ENCODE measurements around the gene CDC42BPB.

The CDC42BPB gene

DNA sequence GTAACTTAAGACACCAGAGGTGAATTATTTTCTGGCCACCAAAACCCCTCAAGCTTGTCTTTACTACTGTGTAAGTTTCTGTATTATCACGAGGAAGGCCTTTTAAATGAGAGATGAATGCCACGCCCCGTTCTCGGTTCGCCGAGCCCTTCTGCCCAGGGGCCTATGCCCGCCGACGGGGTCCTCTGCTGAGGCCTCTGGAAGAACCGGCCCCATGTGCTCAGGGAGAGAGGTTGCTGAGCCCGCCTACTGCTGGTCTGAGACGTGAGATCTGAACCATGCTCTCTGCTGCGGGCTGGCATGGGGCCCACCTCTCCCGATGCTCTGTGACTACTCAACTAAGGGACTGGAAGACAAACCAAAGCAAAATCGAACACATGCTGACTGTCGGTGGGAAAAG, 113.9 kb downstream of the CDC42BPB start:
- no peak for DNase-seq (ENCODE audit: low spot score)

- no peak for DNase-seq (ENCODE audit: low spot score)
Observed at GRCh38 chr14:102942069-102942468, 115.3 kb downstream of the CDC42BPB start.

GRCh38 chr14:102941419-102942011, 115.8 kb downstream of the CDC42BPB start:
- DNase-seq (ENCODE audit: low spot score), result no peak

- DNase-seq (ENCODE audit: low spot score), result no peak
Observed at GRCh38 chr14:102940729-102941362, 116.5 kb downstream of the CDC42BPB start.

- DNase-seq (ENCODE audit: low spot score), result no peak
Observed at GRCh38 chr14:102939820-102940561, 117.4 kb downstream of the CDC42BPB start.

DNA sequence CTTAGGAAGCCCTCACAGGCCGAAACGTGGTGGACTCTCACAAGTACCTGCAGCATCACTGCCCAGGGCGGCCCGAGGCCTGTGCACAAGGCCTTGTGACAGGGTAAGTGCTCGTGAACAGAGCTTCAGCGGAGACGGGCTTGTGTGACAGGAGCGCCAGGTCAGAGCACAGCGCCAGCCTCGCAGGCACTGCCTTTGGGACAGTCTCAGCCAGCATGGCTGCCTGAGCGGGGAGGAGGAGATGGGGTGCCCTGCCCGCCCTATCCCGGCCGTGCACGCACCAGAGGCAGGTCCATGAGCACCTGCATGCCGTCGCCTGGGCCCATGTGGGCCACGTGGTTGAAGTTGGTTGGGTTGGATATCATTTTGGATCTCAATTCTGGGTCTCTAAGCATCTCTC, 118.0 kb downstream of the CDC42BPB start:
- DNase-seq (ENCODE audit: low spot score), result no peak

DNA sequence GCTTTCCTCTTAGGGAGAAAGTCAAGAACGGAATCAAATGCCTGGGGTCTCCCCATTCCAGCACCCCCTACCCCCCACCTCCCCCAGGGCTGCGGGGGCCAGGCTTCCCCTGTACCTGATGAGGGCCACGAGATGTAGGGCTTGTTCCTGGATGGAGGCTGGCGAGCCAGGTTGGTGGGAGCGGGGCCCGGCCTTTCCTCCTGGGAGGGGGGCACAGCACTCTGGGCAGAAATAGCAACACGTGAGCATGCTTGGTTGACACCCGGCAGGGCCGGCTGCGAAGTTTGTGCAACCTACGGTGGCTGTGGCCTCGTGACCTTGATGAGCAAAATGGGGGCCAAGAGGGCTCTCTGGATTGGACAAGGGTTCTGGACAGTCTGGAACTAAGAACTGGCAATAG, 119.2 kb downstream of the CDC42BPB start:
- no peak for DNase-seq (ENCODE audit: low spot score)

GRCh38 chr14:102937331-102938175, 119.8 kb downstream of the CDC42BPB start:
- DNase-seq (ENCODE audit: low spot score), result no peak

DNA sequence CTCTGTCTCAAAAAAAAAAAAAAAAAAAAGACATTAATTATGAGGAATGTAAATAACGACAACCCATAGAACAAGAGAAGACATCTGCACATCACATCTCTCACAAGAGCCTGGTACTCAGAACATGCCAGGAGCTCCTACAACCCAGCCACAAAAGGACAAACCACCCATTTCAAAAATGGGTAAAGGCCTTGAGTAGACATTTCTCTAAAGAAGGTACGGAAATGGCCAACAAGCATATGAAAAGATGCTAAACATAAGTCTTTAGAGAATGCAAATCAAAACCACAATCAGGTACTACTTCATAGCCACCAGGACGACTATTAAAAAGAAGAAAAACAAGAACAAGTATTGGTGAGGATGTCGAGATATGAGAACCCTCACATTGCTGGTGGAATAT, 121.6 kb downstream of the CDC42BPB start:
- no peak for DNase-seq (ENCODE audit: low spot score)

DNA sequence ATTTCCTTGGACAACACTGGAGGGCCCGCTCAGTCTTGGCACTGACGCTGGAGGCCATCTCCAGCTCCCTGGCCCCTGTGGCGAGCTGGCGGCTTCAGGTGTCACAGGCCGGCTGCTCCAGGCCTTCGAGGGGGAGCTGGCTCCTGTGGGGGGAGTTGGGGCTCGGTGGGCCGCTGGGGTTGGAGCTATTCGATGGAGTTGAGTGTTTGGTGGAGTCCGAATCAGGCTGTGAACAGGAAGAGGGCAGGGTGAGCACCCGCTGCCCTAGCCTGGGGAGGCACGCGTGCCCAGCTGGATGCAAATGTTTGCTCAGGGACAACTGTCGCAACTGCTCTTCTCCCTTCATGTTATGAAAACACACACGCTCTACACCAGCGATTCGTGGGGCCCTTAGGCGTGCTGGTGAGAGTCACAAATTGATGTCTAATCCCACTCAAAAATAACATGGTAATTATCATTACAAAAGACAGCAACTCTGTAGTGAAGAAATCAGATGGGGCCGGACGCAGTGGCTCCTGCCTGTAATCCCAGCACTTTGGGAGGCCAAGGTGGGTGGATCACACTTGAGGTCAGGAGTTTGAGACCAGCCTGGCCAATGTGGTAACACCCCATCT, 123.6 kb downstream of the CDC42BPB start:
- DNase-seq (ENCODE audit: low spot score), result no peak

GRCh38 chr14:102932484-102933248, 124.7 kb downstream of the CDC42BPB start:
- no peak for DNase-seq (ENCODE audit: low spot score)

GRCh38 chr14:102931580-102932285, 125.6 kb downstream of the CDC42BPB start:
- no peak for DNase-seq (ENCODE audit: low spot score)

DNA sequence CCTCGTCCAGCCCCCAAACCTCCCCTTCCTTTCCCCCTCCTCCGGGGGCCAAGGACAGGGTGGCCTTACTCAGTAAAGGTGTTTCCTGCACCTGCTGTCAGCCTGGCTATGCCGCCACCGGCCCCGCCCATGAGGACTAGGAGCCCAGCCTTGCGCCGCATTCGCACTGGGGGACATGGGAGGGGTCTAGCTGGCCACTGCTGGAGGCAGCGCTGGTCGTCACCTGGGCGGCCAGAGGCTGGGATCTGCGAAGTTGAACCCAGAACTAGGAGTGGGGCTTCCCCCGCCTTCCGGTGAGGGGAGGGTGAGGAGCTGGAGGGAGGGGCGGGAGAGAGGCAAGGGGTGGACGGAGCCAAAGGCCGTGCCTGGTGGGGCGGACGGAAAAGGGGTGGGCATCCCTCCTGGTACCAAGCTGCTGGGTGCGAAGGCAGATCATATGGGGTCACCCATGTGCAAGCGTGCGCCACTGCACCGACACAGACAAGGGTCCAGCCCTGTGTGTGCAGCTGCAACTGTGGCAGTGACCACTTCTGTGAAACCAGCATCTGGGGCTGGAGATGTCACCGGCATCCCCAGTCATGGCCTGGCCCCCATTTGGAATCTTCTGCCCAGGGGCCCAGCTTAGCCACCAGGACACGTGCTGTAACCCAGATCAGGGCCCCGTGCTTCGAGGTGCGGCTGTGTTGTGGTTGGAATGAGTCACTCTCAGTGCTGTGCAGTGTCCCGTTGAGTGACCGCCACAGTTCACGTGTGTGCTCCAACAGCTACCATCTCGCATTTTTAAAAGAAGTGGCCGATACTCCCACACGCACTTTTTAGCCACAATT, 126.4 kb downstream of the CDC42BPB start:
- no peak for DNase-seq (ENCODE audit: low spot score)

- DNase-seq (ENCODE audit: low spot score), result no peak
Observed at GRCh38 chr14:102930138-102930752, 127.1 kb downstream of the CDC42BPB start.

DNA sequence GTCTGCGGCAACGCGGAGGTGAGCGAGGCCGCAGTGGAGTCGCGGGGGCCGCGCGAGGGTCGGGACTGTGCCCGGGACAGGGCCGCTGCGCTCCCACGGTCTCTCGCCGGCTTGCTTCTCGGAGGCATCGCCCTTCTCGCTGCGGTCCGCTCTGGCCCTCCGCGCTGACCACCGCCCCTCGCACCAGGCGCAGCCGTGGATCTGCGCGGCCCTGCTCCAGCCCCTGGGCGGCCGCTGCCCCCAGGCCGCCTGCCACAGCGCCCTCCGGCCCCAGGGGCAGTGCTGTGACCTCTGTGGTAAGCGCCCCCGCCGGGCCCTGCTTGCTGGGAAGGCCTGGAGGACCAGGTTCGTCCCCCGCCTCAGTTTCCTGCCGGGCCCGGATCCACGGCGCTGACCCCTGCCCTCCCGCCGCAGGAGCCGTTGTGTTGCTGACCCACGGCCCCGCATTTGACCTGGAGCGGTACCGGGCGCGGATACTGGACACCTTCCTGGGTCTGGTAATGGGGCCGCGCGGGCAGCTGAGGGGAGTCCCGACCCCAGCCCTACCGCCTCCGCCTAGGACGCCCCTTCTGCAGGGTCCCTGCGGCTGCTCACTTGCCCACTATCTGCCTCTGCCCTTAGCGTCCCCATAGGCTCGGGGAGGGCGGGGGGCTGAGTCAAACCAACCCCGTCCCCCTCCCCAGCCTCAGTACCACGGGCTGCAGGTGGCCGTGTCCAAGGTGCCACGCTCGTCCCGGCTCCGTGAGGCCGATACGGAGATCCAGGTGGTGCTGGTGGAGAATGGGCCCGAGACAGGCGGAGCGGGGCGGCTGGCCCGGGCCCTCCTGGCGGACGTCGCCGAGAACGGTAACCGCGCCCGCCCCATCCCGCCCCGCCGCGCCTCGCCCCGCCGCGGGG, 127.9 kb downstream of the CDC42BPB start:
- DNase-seq (ENCODE audit: low spot score), result no peak

DNA sequence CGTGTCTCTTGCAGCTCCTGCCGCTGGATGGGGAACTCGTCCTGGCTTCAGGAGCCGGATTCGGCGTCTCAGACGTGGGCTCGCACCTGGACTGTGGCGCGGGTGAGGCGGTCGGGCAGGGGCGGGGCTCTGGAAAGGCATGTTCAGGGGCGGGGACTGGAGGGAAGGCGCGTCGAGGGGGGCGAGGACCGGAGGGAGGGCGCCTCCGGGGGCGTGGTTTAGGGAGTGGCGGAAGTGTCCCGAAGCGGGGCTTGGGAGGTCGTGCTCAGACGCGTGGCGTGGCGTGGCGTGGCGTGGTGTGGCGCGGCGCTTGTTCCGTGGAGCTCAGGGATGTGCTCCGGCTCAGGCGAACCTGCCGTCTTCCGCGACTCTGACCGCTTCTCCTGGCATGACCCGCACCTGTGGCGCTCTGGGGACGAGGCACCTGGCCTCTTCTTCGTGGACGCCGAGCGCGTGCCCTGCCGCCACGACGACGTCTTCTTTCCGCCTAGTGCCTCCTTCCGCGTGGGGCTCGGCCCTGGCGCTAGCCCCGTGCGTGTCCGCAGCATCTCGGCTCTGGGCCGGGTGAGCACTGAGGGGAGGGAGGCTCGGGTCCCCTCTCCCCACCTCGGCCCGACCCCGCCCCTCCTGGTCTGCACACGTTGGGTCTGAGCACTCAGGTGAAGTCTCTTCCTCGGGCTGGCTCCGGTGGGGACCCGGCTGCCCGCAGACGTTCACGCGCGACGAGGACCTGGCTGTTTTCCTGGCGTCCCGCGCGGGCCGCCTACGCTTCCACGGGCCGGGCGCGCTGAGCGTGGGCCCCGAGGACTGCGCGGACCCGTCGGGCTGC, 128.7 kb downstream of the CDC42BPB start:
- peak; percentile 20 for DNase-seq (ENCODE audit: low spot score)

- DNase-seq (ENCODE audit: low spot score), result no peak
Observed at GRCh38 chr14:102927878-102928411, 129.4 kb downstream of the CDC42BPB start.

Measured in hematopoietic multipotent progenitor cell treated with erythropoietin and hydrocortisone succinate and interleukin-3 and kit ligand, for 15 days (in vitro differentiated cells).